ENCODE data around the gene WASF2.
"Not testable (repeated sequence)": the region's sequence is repeated elsewhere in the genome, so short reads cannot be mapped to it uniquely, and the experiment has no call there.

Gene WASF2

GRCh38 chr1:27491748-27492700 is 2.1 kb upstream of the WASF2 start:
- no peak for DNase-seq

- DNase-seq = no peak
Observed at GRCh38 chr1:27489501-27489972, 430 bp downstream of the WASF2 start.

- DNase-seq = peak; percentile 13
Observed at GRCh38 chr1:27487966-27488884, 1.7 kb downstream of the WASF2 start.

- DNase-seq = no peak
Observed at GRCh38 chr1:27485363-27485762, 4.6 kb downstream of the WASF2 start.

GRCh38 chr1:27483659-27484058 is 6.3 kb downstream of the WASF2 start:
- DNase-seq = no peak

GRCh38 chr1:27481994-27482620 is 7.9 kb downstream of the WASF2 start:
- no peak for DNase-seq

GRCh38 chr1:27478098-27478497 is 11.9 kb downstream of the WASF2 start:
- no peak for DNase-seq

GRCh38 chr1:27476237-27476636 is 13.7 kb downstream of the WASF2 start:
- no peak for DNase-seq

- no peak for DNase-seq
Observed at GRCh38 chr1:27475720-27476119, 14.2 kb downstream of the WASF2 start.

- DNase-seq = no peak
Observed at GRCh38 chr1:27473755-27474154, 16.2 kb downstream of the WASF2 start.

- not testable (repeated sequence) for DNase-seq
Observed at GRCh38 chr1:27472098-27472497, 17.9 kb downstream of the WASF2 start.

- no peak for DNase-seq
Observed at GRCh38 chr1:27471477-27471876, 18.5 kb downstream of the WASF2 start.

GRCh38 chr1:27469334-27469733 is 20.6 kb downstream of the WASF2 start:
- DNase-seq = no peak

- DNase-seq = not testable (repeated sequence)
Observed at GRCh38 chr1:27468378-27468777, 21.6 kb downstream of the WASF2 start.

GRCh38 chr1:27464926-27465647 is 24.9 kb downstream of the WASF2 start:
- DNase-seq = no peak

- DNase-seq = not testable (repeated sequence)
Observed at GRCh38 chr1:27463916-27464315, 26.1 kb downstream of the WASF2 start.

GRCh38 chr1:27458521-27458920 is 31.4 kb downstream of the WASF2 start:
- not testable (repeated sequence) for DNase-seq

- no peak for DNase-seq
Observed at GRCh38 chr1:27455139-27455811, 34.7 kb downstream of the WASF2 start.

- no peak for DNase-seq
Observed at GRCh38 chr1:27454610-27455009, 35.4 kb downstream of the WASF2 start.

GRCh38 chr1:27451343-27451742 is 38.6 kb downstream of the WASF2 start:
- no peak for DNase-seq

GRCh38 chr1:27448982-27449381 is 41.0 kb downstream of the WASF2 start:
- no peak for DNase-seq

GRCh38 chr1:27447883-27448282 is 42.1 kb downstream of the WASF2 start:
- DNase-seq = no peak
